Neuronal stem cell (in vitro differentiated cells): Measurements from ENCODE around the gene PLK2.

Source experiments
- DNase-seq: peaks from one replicate; pipeline ENCODE4 v3.0.0-alpha.2; 2013; ENCODE audit warnings: low spot score
- H2AFZ ChIP-seq: one replicate; pipeline ENCODE4 v1.6.1; 2013; ENCODE audit warnings: mild to moderate bottlenecking, low read length, inconsistent platforms
- H2AK5ac ChIP-seq: 2 replicates; pipeline ENCODE4 v1.6.1; 2013; ENCODE audit warnings: low read depth, mild to moderate bottlenecking, inconsistent platforms, low read length, moderate library complexity, mixed read lengths
- H2BK120ac ChIP-seq: 2 replicates; pipeline ENCODE4 v1.6.1; 2013; ENCODE audit warnings: low read depth, mild to moderate bottlenecking, inconsistent platforms, low read length, moderate library complexity, mixed read lengths
- H2BK12ac ChIP-seq: one replicate; pipeline ENCODE4 v1.6.1; 2013; ENCODE audit warnings: low read length, inconsistent platforms
- H2BK15ac ChIP-seq: 2 replicates; pipeline ENCODE4 v1.6.1; 2013; ENCODE audit warnings: mild to moderate bottlenecking, low read length, inconsistent platforms, mixed read lengths
- H2BK5ac ChIP-seq: one replicate; pipeline ENCODE4 v1.6.1; 2013; ENCODE audit warnings: inconsistent platforms, mild to moderate bottlenecking, low read length, moderate library complexity
- H3K14ac ChIP-seq: one replicate; pipeline ENCODE4 v1.6.1; 2013; ENCODE audit warnings: low read length, inconsistent platforms
- H3K18ac ChIP-seq: 2 replicates; pipeline ENCODE4 v1.6.1; 2013; ENCODE audit warnings: low read length, inconsistent platforms
- H3K23ac ChIP-seq: 2 replicates; pipeline ENCODE4 v1.6.1; 2013; ENCODE audit warnings: low read depth, mild to moderate bottlenecking, mixed read lengths, low read length, inconsistent platforms; ENCODE audit not compliant: poor library complexity
- H3K27ac ChIP-seq: replicated peaks from 3 replicates; pipeline ENCODE4 v1.5.1; 2013; ENCODE audit warnings: low read length, inconsistent platforms
- H3K27me3 ChIP-seq, 3 experiments: 2 replicates each; pipeline ENCODE4 v1.6.1; 2013; ENCODE audit warnings: low read length in 3 of 3, mild to moderate bottlenecking in 2 of 3, inconsistent platforms in 1 of 3, low read depth in 1 of 3, mixed read lengths in 1 of 3, moderate library complexity in 1 of 3; ENCODE audit not compliant: control insufficient read depth in 3 of 3, insufficient read depth in 3 of 3
- H3K36me3 ChIP-seq, 2 donors: replicated peaks in 1 of 2; 2 replicates each; pipeline ENCODE4 v1.6.1; 2013; ENCODE audit warnings: low read length in 2 of 2; ENCODE audit not compliant: control insufficient read depth in 2 of 2, insufficient read depth in 2 of 2
- H3K4ac ChIP-seq: 2 replicates; pipeline ENCODE4 v1.6.1; 2013; ENCODE audit warnings: inconsistent platforms, mild to moderate bottlenecking, low read length, moderate library complexity
- H3K4me1 ChIP-seq, 2 donors: 1 replicate in 1 of 2; 2 replicates in 1 of 2; pipeline ENCODE4 v1.6.1; 2013; ENCODE audit warnings: low read length in 2 of 2, low read depth in 1 of 2; ENCODE audit not compliant: control insufficient read depth in 2 of 2, insufficient read depth in 1 of 2
- H3K4me2 ChIP-seq: one replicate; pipeline ENCODE4 v1.6.1; 2013; ENCODE audit warnings: mild to moderate bottlenecking, low read length, inconsistent platforms; ENCODE audit not compliant: insufficient read depth, poor library complexity, severe bottlenecking
- H3K4me3 ChIP-seq, 2 donors: 2 replicates each; pipeline ENCODE4 v1.5.1; 2013; ENCODE audit warnings: low read length in 2 of 2, mild to moderate bottlenecking in 2 of 2, inconsistent platforms in 1 of 2, moderate library complexity in 1 of 2
- H3K79me1 ChIP-seq: one replicate; pipeline ENCODE4 v1.6.1; 2013; ENCODE audit warnings: low read depth, mild to moderate bottlenecking, inconsistent platforms, low read length, moderate library complexity
- H3K9ac ChIP-seq: one replicate; pipeline ENCODE4 v1.6.1; 2013; ENCODE audit warnings: mild to moderate bottlenecking, low read depth, low read length, inconsistent platforms; ENCODE audit not compliant: poor library complexity
- H3K9me3 ChIP-seq, 2 donors: replicated peaks in 1 of 2; 2 replicates each; pipeline versions ENCODE3 to v1.6.1; 2013; ENCODE audit warnings: low read length in 2 of 2, mild to moderate bottlenecking in 2 of 2, inconsistent platforms in 1 of 2, low read depth in 1 of 2, mixed read lengths in 1 of 2, moderate library complexity in 1 of 2; ENCODE audit not compliant: control insufficient read depth in 2 of 2, insufficient read depth in 1 of 2
- H4K8ac ChIP-seq: one replicate; pipeline ENCODE4 v1.6.1; 2013; ENCODE audit warnings: low read depth, mild to moderate bottlenecking, inconsistent platforms, low read length, moderate library complexity
- H4K91ac ChIP-seq: one replicate; pipeline ENCODE4 v1.6.1; 2013; ENCODE audit warnings: low read length, low read depth, mild to moderate bottlenecking, inconsistent platforms; ENCODE audit not compliant: poor library complexity
- WGBS, 2 donors: extraction: QIAGEN DNeasy Blood & Tissue Kit; methylation state at CpG; one replicate each; pipeline ENCODE4 v1.1.7; 2013; ENCODE audit warnings: missing lambda C conversion rate in 2 of 2, mixed read lengths in 1 of 2; ENCODE audit not compliant: insufficient read length in 2 of 2, insufficient replicate concordance in 1 of 2; ENCODE audit errors: extremely low coverage in 2 of 2; 5-methylcytosine and 5-hydroxymethylcytosine counted together

The PLK2 gene

DNA sequence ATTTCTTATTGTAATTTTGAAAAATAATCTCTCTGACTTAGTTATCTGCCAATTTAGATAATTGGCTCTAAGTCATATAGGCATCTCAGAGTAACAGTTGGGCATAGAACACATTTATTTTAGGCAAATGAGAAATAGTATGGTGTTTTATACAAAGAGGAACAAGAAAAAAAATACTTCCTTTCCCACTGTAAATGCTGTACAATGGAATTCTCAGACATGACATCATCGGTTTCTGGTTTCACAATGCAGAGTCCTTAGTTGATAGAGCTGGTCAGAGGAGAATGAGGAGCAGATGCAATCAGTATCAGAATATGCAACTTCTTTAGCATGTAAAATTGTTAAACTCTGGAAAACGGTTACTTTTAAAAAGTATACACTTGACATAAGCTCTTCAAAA is 49.4 kb downstream of the PLK2 start:
- H3K36me3 ChIP-seq: no peaks in the 10 kb centered on the region
- no peak overlapping the region for H2BK12ac ChIP-seq
- no CpG with 5 or more reads among the region's 2 CpGs for WGBS, 2 donors
- no peak for DNase-seq
- no peak overlapping the region for H3K27ac ChIP-seq
- no peak overlapping the region for H2BK120ac ChIP-seq
- no peak overlapping the region for H3K4me2 ChIP-seq
- H4K91ac ChIP-seq: no peak overlapping the region
- no peak overlapping the region for H3K18ac ChIP-seq
- no peak overlapping the region for H2BK5ac ChIP-seq
- H3K4me1 ChIP-seq: no peaks in the 10 kb centered on the region
- H3K23ac ChIP-seq: no peak overlapping the region
- H2BK15ac ChIP-seq: no peak overlapping the region
- no peak overlapping the region for H3K4ac ChIP-seq
- no peak overlapping the region for H3K4me3 ChIP-seq
- H3K79me1 ChIP-seq: no peaks in the 10 kb centered on the region
- H4K8ac ChIP-seq: no peak overlapping the region
- no peaks in the 10 kb centered on the region for H3K27me3 ChIP-seq
- no peak overlapping the region for H3K14ac ChIP-seq
- H3K9me3 ChIP-seq: no peaks in the 10 kb centered on the region
- H2AFZ ChIP-seq: no peak overlapping the region
- no peak overlapping the region for H2AK5ac ChIP-seq
- H3K9ac ChIP-seq: no peak overlapping the region

DNA sequence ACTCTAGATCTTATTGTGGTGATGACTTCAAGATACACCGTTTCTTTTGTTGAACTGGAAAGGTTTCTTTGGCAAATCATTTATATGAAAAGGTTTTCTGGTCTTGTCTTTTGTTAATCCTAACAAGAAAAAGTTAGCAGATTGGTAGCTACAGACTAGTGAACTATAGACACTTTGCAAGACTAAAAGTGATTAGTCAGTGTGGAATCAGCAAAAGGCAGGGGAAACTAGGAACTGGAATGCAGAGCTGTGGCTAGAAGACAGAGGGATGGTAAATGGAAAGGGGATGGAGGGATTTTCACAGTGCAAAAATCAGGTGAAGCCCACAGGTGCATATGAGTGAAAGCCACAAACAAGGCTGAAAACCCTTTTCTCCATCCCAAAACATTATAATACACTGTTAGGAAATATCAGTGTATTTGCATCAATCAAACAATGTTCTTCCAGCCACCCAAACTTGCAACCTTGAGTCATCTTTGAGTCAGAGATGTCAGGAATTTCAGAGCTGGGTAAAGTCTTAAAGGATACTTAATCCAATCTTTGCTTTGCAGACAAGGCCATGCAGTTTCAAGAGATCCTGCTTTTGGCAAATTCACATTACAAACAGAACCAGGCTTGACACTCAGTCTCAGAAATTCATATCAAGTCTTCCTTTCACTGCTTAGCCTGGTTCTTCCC is 52.7 kb downstream of the PLK2 start:
- H2BK15ac ChIP-seq: no peak overlapping the region
- H2BK120ac ChIP-seq: no peak overlapping the region
- H3K27ac ChIP-seq: no peak overlapping the region
- no peaks in the 10 kb centered on the region for H3K9me3 ChIP-seq
- H3K4me2 ChIP-seq: no peak overlapping the region
- H3K9ac ChIP-seq: no peak overlapping the region
- no CpG with 5 or more reads among the region's 1 CpG for WGBS, 2 donors
- no peak overlapping the region for H3K14ac ChIP-seq
- H3K36me3 ChIP-seq: no peaks in the 10 kb centered on the region
- no peaks in the 10 kb centered on the region for H3K4me1 ChIP-seq
- H3K4ac ChIP-seq: no peak overlapping the region
- H2BK12ac ChIP-seq: no peak overlapping the region
- no peak overlapping the region for H2AK5ac ChIP-seq
- DNase-seq: no peak
- no peaks in the 10 kb centered on the region for H3K27me3 ChIP-seq
- H2BK5ac ChIP-seq: no peak overlapping the region
- H3K79me1 ChIP-seq: no peaks in the 10 kb centered on the region
- no peak overlapping the region for H3K18ac ChIP-seq
- H4K8ac ChIP-seq: no peak overlapping the region
- H3K23ac ChIP-seq: no peak overlapping the region
- H4K91ac ChIP-seq: no peak overlapping the region
- H3K4me3 ChIP-seq: no peak overlapping the region
- H2AFZ ChIP-seq: no peak overlapping the region

GRCh38 chr5:58406394-58406793 is 53.5 kb downstream of the PLK2 start:
- Histone ChIP-seq H3K4me1 (no peaks in the 10 kb centered on the region), H2BK120ac (no peak overlapping the region), H4K8ac (no peak overlapping the region), H3K27ac (no peak overlapping the region), H3K27me3 (no peaks in the 10 kb centered on the region), H3K23ac (no peak overlapping the region), H3K4me3 (no peak overlapping the region), H2BK12ac (no peak overlapping the region), H3K18ac (no peak overlapping the region), H2AK5ac (no peak overlapping the region), H3K14ac (no peak overlapping the region), H2BK5ac (no peak overlapping the region), H3K9ac (no peak overlapping the region), H3K9me3 (no peaks in the 10 kb centered on the region), H2AFZ (no peak overlapping the region), H3K36me3 (no peaks in the 10 kb centered on the region), H3K79me1 (no peaks in the 10 kb centered on the region), H4K91ac (no peak overlapping the region), H2BK15ac (no peak overlapping the region), H3K4ac (no peak overlapping the region), H3K4me2 (no peak overlapping the region)
- WGBS, 2 donors: no CpG with 5 or more reads among the region's 2 CpGs
- DNase-seq: no peak

- no peak overlapping the region for H3K9ac ChIP-seq
- no peak overlapping the region for H2BK12ac ChIP-seq
- no peak overlapping the region for H2BK15ac ChIP-seq
- H3K27ac ChIP-seq: no peak overlapping the region
- no peaks in the 10 kb centered on the region for H3K9me3 ChIP-seq
- no peaks in the 10 kb centered on the region for H3K36me3 ChIP-seq
- no peak overlapping the region for H2BK120ac ChIP-seq
- no peak overlapping the region for H3K4me2 ChIP-seq
- H2AFZ ChIP-seq: no peak overlapping the region
- WGBS, 2 donors: no CpG with 5 or more reads among the region's 2 CpGs
- no peak overlapping the region for H3K23ac ChIP-seq
- H2AK5ac ChIP-seq: no peak overlapping the region
- H3K79me1 ChIP-seq: no peaks in the 10 kb centered on the region
- no peak overlapping the region for H3K4ac ChIP-seq
- no peak overlapping the region for H2BK5ac ChIP-seq
- H3K4me3 ChIP-seq: no peak overlapping the region
- H3K18ac ChIP-seq: no peak overlapping the region
- H3K4me1 ChIP-seq: no peaks in the 10 kb centered on the region
- no peaks in the 10 kb centered on the region for H3K27me3 ChIP-seq
- no peak overlapping the region for H4K8ac ChIP-seq
- no peak overlapping the region for H3K14ac ChIP-seq
- DNase-seq: no peak
- no peak overlapping the region for H4K91ac ChIP-seq
Measured at GRCh38 chr5:58405175-58405574, 54.7 kb downstream of the PLK2 start.
